HG02642 (cell line): ENCODE results near the gene TRAF7.

Experiments used
- ATAC-seq: cut with Tn5 transposase; IDR thresholded peaks from one replicate; pipeline ENCODE4 v1.9.1; 2021; ENCODE audit warnings: mild to moderate bottlenecking; ENCODE audit not compliant: unreplicated experiment, poor library complexity

The TRAF7 gene

DNA sequence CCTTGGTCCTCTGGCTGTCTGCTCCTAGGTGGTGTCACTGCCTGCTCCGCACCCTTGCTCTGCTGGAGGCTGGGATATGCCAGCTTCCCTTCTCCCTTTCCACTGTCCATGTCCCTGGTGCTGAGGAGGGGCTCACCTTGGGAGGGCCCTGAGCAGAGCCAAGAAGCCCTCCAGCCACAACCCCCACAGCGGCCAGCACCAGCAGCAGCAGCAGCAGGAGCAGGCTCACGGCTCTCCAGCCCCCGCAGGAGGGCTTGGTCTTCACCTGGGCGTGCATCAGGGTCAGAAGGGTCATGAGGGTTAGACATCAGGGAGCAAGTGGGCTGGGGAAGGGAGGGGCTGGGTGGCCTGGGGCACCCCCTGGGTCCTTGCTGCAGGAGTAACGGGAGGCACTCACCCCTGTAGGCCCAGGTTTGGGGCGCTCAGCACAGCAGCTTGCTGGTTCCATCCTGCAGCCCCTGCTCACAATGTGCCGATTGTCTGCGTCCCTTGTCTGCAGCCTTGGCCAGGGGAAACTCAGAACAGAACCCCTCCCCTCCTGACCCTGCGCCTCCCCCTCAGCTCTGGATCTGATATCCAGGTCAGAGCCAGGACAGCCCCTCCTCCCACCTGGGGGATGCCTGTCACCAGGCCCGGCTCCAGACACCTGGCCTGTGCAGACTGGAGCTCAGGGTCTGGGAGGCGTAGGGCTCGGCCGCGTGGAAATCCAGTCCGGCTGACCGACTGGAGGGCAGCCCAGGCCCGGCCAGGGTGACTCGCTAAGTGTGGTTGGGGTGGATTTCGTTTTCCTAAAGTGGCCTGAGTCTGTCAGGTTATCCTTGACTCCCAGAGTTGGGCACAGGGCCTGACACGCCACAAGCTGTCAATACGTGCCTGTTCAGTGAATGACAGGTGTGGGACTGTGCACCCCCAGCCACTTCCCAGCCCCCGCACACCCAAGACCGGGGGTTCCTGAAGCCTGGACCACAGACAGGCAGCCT lies 55.1 kb downstream of the TRAF7 start, which contains the start of gene BRICD5:
BRICD5 (minus strand) TSS at position 478 of the 980 bp plus-strand sequence; CDS start at position 448, 30 bp downstream.
- ATAC-seq, result no peak

DNA sequence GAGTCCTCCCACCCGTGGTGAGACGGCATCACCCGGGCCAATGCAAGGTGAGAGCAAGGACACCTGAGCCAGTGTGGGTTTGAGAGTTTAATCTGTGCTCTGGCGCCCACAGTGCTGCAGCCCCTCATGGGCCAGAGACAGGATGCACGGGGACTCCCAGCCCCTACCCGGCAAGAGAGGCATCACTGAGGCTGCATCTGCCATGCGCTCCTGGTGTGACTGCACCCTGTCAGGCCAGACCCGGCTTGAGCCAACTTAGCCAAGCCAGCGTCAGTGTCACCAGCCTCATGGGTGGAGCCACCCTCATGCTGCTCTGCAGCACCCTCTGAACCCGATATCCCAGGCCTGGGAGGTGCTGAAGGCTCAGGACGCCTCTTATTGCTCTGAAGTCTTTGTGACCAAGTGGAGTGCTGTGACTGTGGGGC lies 56.4 kb downstream of the TRAF7 start:
- ATAC-seq, result no peak

DNA sequence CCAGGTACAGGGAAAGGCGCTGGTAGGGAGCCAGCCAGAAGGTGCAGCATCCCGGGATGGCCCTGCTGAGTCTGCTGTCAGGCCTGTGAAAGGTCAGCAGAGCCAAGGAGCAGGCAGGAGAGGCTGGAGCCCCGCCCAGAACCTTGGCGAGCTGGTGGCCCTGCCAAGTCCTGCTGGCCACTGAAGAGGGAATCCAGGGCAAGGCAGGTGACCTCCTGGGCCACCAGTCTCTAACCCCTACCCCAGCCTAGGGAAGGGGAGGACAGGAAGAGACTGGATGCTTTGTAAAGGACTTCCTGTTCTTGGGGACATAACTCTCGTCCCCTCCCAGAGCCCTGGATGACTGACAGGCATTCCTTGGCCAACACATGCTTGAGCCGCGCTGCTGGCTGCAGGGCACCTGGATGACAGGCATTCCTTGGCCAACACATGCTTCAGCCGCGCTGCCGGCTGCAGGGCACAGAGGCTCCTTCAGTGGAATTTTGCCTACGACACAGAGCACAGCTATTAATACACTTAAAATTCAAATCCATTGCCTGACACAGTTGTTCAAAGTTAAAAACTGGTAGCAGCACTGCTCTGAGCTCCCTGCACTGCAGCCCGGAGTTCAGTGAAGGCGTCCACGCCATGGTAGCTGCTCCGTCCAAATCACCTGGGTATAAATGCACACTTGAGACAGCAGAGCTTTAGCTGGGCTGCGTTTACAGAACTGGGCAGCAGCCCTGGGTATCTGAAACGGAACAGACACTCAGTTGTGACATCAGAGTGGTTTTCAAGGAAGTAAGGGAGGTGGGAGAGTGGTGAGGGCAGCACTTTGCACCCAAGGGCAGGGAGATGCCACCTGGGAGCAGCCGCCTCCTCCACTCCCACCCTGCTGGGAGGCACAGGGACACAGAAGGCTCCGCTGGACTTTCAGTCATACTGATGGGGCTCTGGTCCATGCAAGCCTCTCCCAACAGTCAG lies 57.1 kb downstream of the TRAF7 start:
- ATAC-seq, result no peak

DNA sequence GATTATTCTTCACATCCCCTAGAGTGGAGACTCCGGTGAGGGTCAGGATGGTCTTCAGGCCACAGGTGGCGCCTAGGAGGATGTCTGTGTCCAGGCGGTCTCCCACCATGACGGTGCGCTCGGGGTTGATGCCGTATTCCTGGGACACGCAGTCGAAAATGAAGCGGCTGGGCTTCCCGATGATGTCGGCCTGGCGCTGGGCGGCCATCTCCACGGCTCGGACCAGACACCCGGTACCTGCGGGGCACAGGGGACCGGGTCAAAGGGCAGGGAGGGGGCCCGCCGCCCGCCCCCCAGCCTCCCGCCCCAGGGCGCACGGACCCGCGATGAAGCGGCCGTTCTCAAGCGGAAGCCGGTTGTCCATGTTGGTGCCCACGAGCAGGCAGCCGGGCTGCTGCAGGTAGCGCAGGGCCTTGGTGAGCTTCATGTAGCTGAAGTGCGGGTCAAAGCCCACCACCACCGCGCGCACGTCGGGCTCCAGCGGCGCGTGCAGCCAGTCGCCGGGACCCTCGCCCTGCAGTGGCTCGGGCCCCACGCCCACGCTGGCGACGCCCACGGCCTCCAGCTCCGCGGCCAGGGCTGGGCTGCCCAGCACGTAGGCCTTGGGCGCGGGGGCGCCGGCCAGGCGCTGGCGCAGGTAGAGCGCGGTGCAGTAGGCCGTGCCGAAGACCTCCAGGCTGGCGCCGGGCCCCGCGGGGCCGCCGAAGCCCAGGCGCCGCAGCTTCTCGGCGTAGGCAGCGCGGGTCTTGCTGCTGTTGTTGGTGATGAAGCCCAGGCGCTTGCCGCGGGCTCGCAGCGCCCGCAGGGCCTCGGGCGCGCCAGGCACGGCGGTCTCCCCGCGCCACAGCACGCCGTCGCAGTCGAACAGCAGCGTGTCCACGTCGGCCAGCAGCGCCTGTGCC lies 58.5 kb downstream of the TRAF7 start:
- ATAC-seq, result peak; percentile 4

DNA sequence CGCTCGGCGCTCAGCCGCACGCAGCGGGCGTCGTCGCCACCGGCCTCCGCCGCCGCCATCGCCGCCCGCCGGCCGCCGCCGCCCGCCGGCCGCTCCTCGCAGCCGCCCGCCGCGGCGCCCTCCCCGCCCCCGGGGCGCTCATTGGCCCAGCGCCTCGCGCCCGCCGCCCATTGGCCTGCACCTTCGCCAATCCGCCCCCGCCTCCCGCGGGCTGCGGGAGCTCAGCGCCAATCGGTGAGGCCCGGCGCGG lies 59.1 kb downstream of the TRAF7 start, which contains the start of gene PGP:
PGP (minus strand) TSS at position 122 of the 250 bp plus-strand sequence; CDS start at position 59, 63 bp downstream.
- peak; percentile 90 for ATAC-seq

DNA sequence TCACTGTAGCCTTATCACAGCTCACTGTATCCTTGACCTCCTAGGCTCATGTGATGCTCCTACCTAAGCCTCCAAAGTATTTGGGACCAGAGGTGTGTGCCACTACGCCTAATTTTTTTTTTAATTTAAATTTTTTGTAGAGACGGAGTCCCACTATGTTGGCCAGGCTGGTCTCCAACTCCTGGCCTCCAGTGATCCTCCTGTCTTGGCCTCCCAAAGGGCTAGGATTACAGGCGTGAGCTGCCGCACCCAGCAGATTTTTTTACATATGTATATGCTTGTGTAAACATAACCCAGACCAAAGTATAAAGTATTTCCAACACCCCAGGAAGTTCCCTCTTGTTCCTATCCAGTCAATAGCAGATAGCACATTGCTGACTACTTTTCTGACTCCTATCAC lies 60.7 kb downstream of the TRAF7 start:
- ATAC-seq, result no peak

DNA sequence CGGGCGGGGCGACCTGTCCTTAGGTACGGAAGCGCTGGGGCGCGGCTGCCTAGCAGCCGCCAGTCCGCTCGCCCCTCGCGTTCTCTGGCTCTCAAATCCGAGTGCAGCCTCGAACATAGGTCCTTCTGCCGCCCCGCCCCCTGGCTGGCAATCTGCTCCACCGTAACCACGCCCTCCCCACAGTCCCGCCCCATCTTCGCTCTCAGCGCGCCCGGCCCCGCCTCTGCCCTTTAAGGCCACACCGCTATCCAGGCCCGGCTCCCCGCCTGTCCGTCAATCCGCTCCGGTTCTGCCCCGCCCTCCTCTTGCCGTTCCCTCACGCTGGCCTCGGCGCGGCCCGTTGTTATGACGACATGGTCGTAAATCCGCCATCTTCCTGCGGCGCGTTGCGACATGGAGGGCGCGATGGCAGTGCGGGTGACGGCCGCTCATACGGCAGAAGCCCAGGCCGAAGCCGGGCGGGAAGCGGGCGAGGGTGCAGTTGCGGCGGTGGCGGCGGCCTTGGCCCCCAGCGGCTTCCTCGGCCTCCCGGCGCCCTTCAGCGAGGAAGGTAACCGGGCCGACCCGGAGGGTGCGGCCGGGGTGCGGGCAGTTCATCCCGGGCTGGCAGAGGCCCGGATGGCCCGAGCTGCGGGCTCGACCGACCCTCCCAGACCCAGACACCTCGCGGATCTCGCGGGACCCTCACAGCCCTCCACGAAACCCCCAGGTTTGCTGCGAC lies 67.8 kb downstream of the TRAF7 start, which contains the start of gene E4F1:
E4F1 (plus strand) TSS at position 371 of the 721 bp plus-strand sequence; CDS start at position 394, 23 bp downstream.
- ATAC-seq, result peak; percentile 95

DNA sequence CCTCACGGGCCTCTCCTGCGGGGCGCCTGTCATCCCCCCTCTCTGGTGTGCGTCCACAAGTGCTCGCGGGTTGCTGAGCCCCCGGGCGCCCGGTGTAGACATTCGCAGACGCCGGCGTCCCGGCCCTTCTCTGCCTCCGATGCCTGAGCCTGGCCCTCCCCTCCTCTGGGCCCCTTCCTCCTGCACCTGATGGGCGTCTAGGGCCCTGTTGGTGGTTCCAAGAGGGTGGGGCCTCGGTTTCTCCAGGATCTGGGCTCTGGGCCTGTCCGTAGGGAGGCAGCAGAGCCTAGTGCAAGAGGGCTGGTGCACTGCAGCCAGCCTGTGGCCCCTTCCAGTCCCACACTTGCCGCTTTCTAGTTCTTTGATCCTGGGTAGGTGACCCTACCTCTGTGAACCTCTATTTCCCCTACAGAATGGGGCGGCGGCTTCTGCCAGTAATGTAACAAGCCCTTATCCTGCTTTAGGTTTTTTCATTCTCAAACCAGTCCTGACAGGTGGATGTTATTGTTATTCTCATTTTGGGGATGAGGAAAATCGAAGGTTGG lies 68.4 kb downstream of the TRAF7 start:
- ATAC-seq, result peak; percentile 22

DNA sequence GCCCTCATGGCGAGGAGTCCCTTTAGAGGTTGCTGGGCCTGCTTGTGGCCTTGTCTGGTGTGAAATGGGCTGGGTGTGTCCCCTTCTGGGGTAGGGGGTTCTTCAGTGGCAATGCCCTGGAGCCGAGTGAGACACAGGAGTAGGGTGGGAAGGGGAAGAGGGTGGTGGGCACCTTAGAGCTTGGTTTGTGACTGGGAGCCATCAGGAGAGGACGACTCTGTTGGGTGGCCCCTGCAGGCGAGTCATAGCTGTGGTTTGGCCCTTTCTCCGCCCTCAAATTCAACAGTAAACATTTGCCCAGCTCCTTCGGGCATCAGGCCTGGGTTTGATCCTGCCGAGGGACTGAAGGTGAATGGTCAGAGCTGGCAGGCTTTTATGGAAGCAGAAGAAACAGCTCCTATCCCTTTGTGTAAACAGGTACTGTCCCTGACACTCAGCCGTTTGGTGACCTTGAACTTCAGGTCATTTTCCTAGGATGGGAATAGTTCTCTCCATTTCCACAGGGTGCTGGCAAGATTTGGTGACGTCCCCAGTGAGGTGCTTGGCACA lies 70.7 kb downstream of the TRAF7 start:
- no peak for ATAC-seq

DNA sequence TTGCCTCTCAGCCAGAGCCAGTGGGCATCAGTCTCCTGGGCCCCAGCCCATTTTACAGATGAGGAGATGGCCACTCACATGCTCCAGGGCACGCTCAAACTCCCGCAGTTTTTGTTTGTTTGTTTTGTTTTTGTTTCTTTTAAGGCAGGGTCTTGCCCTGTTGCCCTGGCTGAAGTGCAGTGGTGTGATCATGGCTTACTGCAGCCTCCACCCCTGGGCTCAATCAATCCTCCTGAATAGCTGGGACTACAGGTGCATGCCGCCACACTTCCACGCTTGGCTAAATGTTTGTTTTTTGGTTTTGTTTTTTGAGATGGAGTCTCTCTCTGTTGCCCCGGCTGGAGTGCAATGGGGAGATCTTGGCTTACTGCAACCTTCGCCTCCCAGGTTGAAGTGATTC lies 71.3 kb downstream of the TRAF7 start:
- ATAC-seq, result no peak
